Activated T-cell treated with anti-CD3 and anti-CD28 coated beads, Interleukin-2, amount 50 U/mL, for 72 hours (primary cell): ENCODE data around the gene SMYD4. TPM values are rescaled to one million over a fixed set of nuclear protein-coding genes. Genes with fewer than 3 reads are reported as not detected.

Experiments used
- ATAC-seq, 2 donors: fragments of 150-1000 bp; cut with Tn5 transposase; replicated peaks in 1 of 2; 2 replicates each; pipeline ENCODE4 v1.10.0; 2021; ENCODE audit warnings: moderate library complexity in 2 of 2, mild to moderate bottlenecking in 1 of 2
- DNase-seq, 2 donors: peaks; one replicate each; pipeline ENCODE4 v3.0.0; 2021 to 2022; ENCODE audit warnings: mixed read lengths in 1 of 2
- H3K27ac Mint-ChIP-seq: one replicate; pipeline ENCODE4 v1.8.0; 2022; ENCODE audit warnings: mild to moderate bottlenecking, moderate library complexity, mixed read lengths
- H3K27me3 Mint-ChIP-seq: one replicate; pipeline ENCODE4 v1.8.0; 2022; ENCODE audit warnings: low read depth, mixed read lengths
- H3K36me3 Mint-ChIP-seq, 2 donors: one replicate each; pipeline ENCODE4 v1.8.0; 2022; ENCODE audit warnings: mixed read lengths in 2 of 2, mild to moderate bottlenecking in 1 of 2; ENCODE audit not compliant: insufficient read depth in 2 of 2
- H3K4me1 Mint-ChIP-seq: one replicate; pipeline ENCODE4 v1.8.0; 2022; ENCODE audit warnings: low read depth, mixed read lengths
- H3K4me3 Mint-ChIP-seq, 2 donors: one replicate each; pipeline ENCODE4 v1.8.0; 2022; ENCODE audit warnings: mild to moderate bottlenecking in 2 of 2, mixed read lengths in 2 of 2, moderate library complexity in 2 of 2
- H3K9me3 Mint-ChIP-seq, 2 donors: one replicate each; pipeline ENCODE4 v1.8.0; 2022; ENCODE audit warnings: mixed read lengths in 2 of 2
- total RNA-seq, 2 donors: library from RNA; stranded (reverse); gene quantifications; one replicate each; pipeline ENCODE4 v1.2.3, GENCODE V29; 2022

Gene SMYD4
- total RNA-seq, 2 donors from 2014 or later, result 23.0 to 30.6 TPM

DNA sequence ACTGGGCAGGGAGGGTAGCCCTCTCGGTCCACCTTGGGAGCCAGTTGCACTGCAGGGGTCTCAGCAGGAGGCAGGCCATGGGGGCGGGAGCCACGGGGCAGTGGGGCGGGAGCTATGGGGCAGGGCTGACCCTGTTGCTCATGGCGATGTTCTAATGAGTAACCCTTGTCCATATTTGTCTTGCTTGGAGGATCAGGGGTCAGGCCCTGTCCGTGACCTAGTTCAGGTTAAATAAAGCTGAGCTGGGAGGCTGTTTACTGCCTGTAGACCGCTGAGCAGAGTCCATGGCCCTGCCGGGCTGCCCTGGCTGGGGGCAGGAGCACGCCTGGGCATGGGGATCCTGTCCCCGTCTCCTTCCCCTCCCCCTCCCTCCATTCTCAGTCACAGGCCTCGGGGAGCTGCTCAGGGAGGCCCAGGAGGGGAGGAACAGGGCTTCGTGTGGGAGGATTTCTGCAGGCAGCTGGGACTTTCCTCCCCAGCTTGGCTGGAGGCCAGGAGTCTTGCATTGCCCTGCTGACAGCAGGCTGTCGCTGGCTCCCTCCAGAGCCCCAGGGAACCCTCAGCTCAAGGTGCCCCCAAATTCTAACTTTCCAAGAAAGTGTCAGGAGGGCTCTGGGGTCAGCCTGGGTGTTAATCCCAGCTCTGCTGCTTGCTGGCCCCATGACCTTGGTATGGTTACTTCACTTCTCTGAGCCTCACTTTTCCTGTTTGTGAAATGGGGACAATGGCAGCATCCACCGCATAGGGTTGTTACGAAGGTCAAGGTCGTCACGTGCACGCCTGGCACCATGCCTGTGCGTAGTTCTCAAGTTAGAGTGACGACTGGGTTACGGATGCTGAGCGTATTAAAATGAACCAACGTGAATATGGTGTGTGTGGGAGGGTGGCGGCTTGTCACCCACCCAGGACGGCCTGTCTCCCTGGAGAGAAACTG lies 93.1 kb downstream of the SMYD4 start:
- H3K9me3 Mint-ChIP-seq, result no peaks in the 10 kb centered on the region
- H3K27ac Mint-ChIP-seq, result peak overlapping the region; percentile 54
- peak overlapping the region; percentile 40 for H3K4me3 Mint-ChIP-seq
- ATAC-seq, result peak; percentile 57 to 84
- H3K27me3 Mint-ChIP-seq, result no peaks in the 10 kb centered on the region
- peak; percentile 53 to 70 for DNase-seq
- no peaks in the 10 kb centered on the region for H3K36me3 Mint-ChIP-seq
- H3K4me1 Mint-ChIP-seq, result peaks cover 14% of the 10 kb centered on the region

DNA sequence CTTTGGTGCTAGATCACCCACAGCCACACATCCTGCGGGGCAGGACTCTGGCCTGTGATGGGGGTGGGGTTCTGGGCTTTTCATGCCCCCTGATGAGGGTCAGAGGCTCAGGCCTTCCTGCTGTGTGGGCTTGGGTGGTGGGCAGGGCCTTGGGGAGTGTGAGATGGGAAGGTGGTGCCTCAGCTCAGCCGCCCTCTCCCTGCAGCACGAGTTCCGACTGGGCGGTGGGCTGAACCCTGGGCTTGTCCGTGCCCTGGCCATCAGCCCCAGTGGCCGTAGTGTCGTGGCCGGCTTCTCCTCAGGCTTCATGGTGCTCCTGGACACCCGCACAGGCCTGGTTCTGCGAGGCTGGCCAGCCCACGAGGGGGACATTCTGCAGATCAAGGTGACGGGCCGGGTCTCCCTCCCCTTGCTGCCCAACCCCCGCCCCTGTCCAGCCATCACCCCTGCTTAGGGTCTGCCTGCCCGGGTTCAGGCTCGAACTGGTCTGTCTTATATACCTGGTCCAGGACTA lies 93.8 kb downstream of the SMYD4 start:
- H3K36me3 Mint-ChIP-seq, result no peaks in the 10 kb centered on the region
- H3K27me3 Mint-ChIP-seq, result no peaks in the 10 kb centered on the region
- no peak overlapping the region for H3K4me3 Mint-ChIP-seq
- no peak for ATAC-seq
- no peak for DNase-seq
- no peaks in the 10 kb centered on the region for H3K9me3 Mint-ChIP-seq
- no peak overlapping the region for H3K27ac Mint-ChIP-seq
- peaks cover 14% of the 10 kb centered on the region for H3K4me1 Mint-ChIP-seq

DNA sequence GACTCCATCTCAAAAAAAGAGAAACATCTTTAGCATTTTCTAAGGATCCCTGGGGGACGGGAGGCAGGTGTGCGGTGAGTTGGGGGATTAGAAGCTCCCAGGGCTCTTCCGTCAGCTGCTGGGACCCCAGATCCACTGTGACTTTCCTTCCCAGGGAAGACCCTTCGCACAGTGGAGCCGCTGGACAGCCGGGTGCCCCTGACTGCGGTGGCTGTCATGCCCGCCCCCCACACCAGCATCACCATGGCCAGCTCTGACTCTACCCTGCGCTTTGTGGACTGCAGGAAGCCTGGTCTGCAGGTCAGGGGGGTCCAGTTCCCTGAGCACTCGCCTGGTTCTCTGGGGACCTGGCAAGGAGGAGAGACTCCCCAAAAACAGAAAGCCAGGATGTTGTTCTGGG lies 94.3 kb downstream of the SMYD4 start:
- Mint-ChIP-seq H3K4me1 (peaks cover 14% of the 10 kb centered on the region), H3K27ac (no peak overlapping the region), H3K9me3 (no peaks in the 10 kb centered on the region), H3K4me3 (no peak overlapping the region), H3K36me3 (no peaks in the 10 kb centered on the region), H3K27me3 (no peaks in the 10 kb centered on the region)
- ATAC-seq, result no peak
- DNase-seq, result no peak

DNA sequence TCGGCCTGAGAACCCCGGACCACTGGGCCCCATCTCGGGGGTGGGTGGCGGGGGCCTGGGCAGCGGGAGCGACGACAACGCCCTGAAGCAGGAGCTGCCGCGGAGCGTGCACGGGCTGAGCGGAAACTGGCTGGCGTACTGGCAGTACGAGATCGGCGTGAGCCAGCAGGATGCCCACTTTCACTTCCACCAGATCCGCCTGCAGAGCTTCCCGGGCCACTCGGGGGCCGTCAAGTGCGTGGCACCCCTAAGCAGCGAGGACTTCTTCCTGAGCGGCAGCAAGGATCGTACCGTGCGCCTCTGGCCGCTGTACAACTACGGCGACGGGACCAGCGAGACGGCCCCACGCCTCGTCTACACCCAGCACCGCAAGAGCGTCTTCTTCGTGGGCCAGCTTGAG lies 95.9 kb downstream of the SMYD4 start:
- ATAC-seq, result no peak
- no peaks in the 10 kb centered on the region for H3K27me3 Mint-ChIP-seq
- no peak for DNase-seq
- no peaks in the 10 kb centered on the region for H3K9me3 Mint-ChIP-seq
- peaks cover 23% of the 10 kb centered on the region for H3K4me1 Mint-ChIP-seq
- H3K36me3 Mint-ChIP-seq, result no peaks in the 10 kb centered on the region
- H3K27ac Mint-ChIP-seq, result no peak overlapping the region
- no peak overlapping the region for H3K4me3 Mint-ChIP-seq

DNA sequence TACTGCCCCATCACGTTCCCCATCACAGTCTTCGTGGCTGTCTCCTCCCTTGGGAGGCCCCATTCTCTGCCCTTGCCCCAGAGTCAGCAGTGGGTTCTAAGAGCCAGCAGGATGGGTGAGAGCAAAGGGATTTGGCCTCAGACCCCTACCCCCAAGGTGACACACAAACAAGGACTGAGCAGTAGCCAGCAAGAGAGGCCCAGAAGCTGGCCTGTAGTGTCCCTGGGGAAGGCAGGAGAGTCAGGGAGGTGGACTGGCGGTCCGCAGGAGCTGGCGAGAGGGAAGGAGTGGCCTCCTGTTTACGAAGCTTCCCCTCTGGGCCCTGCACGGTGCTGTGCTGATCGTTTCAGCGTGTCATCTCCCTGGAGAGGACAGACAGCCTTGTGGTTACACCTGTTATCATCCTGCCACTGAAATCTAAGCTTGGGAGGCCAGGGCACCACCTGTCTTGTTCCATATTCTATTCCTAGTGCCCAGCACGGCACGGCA lies 96.8 kb downstream of the SMYD4 start:
- ATAC-seq (no peak), DNase-seq (no peak)
- no peak overlapping the region for H3K27ac Mint-ChIP-seq
- H3K4me1 Mint-ChIP-seq, result peaks cover 30% of the 10 kb centered on the region
- no peak overlapping the region for H3K4me3 Mint-ChIP-seq
- H3K9me3 Mint-ChIP-seq, result no peaks in the 10 kb centered on the region
- H3K36me3 Mint-ChIP-seq, result no peaks in the 10 kb centered on the region
- no peaks in the 10 kb centered on the region for H3K27me3 Mint-ChIP-seq

DNA sequence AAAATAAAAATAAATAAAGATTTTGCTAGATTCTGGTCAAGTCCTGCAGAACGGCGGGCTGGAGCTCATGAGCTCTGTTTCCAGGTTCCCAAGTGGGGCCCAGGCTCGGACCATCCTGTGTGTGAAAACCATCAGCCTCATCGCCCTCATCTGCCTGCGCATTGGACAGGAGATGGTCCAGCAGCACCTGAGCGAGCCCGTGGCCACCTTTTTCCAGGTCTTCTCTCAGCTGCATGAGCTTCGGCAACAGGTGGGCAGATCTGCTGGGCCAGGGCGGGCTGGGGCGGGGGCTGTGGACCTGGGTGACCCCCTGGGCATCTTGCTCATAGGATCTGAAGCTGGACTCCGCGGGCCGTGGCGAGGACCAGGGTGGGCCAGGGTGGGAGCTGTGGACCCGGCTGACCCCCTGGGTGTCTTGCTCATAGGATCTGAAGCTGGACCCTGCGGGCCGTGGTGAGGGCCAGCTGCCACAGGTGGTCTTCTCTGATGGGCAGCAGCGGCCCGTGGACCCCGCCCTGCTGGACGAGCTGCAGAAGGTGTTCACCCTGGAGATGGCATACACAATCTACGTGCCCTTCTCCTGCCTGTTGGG lies 97.4 kb downstream of the SMYD4 start:
- Mint-ChIP-seq H3K27me3 (no peaks in the 10 kb centered on the region), H3K9me3 (no peaks in the 10 kb centered on the region), H3K27ac (no peak overlapping the region), H3K36me3 (no peaks in the 10 kb centered on the region), H3K4me3 (no peak overlapping the region), H3K4me1 (peaks cover 27% of the 10 kb centered on the region)
- ATAC-seq, result no peak
- DNase-seq, result no peak

DNA sequence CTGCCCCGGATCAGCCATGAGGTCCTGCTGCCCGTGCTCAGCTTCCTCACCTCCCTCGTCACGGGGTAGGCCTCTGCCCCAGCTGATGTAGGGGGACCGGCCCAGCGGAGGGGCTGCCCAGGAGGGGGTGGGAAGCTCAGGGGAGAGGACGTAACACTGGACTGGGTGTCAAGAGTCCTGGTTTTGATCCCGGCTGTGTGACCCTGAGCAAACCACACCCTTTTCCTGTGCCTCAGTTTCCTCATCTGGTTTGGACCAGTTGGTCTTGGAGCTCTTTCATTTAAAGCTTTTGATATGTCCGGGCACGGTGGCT lies 98.6 kb downstream of the SMYD4 start:
- no peak for ATAC-seq
- no peaks in the 10 kb centered on the region for H3K36me3 Mint-ChIP-seq

DNA sequence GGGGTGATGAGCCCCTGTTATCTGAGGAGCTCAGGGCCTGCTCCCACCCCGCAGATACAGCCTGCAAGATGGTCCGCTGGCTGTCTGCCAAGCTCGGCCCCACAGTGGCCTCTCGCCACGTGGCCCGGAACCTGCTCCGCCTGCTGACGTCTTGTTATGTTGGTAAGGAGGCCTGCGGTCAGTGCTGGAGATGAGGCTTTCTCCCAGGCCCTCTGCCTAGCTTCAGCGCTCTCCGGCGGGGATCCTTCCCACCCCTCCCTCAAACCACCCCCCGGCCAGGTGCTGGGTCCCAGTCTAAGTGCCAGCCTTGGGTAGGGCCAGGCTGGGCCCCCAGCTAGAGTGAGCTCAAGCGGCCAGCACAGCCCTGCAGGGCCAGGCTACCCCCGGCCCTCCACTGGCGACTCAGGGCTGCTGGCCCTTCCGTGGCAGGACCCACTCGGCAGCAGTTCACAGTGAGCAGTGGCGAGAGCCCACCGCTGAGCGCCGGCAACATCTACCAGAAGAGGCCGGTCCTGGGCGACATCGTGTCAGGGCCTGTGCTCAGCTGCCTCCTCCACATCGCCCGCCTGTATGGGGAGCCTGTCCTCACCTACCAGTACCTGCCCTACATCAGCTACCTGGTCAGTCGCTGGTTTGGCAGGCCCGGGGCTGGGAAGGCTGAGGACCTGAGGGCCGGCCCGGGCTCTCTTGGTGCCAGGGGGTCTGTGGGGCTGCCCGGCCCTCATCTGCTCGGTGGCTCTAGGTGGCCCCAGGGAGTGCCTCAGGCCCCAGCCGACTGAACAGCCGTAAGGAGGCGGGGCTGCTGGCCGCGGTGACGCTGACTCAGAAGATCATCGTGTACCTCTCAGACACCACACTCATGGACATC lies 99.1 kb downstream of the SMYD4 start:
- Mint-ChIP-seq H3K27ac (no peak overlapping the region), H3K4me1 (peaks cover 19% of the 10 kb centered on the region), H3K4me3 (no peak overlapping the region), H3K9me3 (no peaks in the 10 kb centered on the region), H3K27me3 (no peaks in the 10 kb centered on the region), H3K36me3 (no peaks in the 10 kb centered on the region)
- ATAC-seq (peak in 1 of 2 donors; percentile 13), DNase-seq (no peak)

More for the DNA sequence above, 98.6 kb downstream of the SMYD4 start:
- no peaks in the 10 kb centered on the region for H3K27me3 Mint-ChIP-seq
- H3K27ac Mint-ChIP-seq, result no peak overlapping the region
- no peaks in the 10 kb centered on the region for H3K9me3 Mint-ChIP-seq
- H3K4me1 Mint-ChIP-seq, result peaks cover 16% of the 10 kb centered on the region
- no peak overlapping the region for H3K4me3 Mint-ChIP-seq
- no peak for DNase-seq

DNA sequence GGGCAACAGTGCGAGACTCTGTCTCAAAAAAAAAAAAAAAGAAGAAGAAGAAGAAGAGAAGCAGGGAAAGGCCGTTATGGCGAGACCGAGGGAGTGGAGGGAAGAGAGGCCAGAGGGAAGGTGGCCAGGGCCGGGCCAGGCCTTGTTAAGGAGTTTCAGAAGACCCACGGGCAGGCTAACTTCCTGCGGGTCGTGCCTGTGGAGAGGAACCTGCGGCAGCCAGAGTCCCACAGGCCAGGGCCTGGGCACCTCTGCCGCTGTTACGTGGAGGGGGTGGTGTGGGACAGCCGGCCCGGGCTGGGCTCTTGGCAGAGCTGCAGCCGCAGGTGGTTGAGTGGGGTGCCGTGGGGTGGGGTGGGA lies 99.8 kb downstream of the SMYD4 start:
- Mint-ChIP-seq H3K27ac (peak overlapping the region; percentile 42), H3K9me3 (no peaks in the 10 kb centered on the region), H3K36me3 (no peaks in the 10 kb centered on the region), H3K27me3 (no peaks in the 10 kb centered on the region), H3K4me1 (peaks cover 22% of the 10 kb centered on the region), H3K4me3 (no peak overlapping the region)
- ATAC-seq (no peak), DNase-seq (no peak)

Other genes with a start within 250 kb of the SMYD4 start
- gene SLC43A2, start 201.1 kb downstream of the SMYD4 start, total RNA-seq, result 1 to 10 TPM; 3.4 to 3.8 TPM
- 1 to 10 TPM; 1.9 to 2.5 TPM for gene SCARF1, start 184.2 kb downstream of the SMYD4 start, total RNA-seq
- 1 to 10 TPM; 3.4 to 4.4 TPM for gene RILP, start 180.0 kb downstream of the SMYD4 start, total RNA-seq
- 100 to 1,000 TPM; 332 to 390 TPM for gene PRPF8, start 145.0 kb downstream of the SMYD4 start, total RNA-seq
- 1 to 10 TPM in 1 of 2 donors, under 1 TPM in 1; 0.70 to 1.8 TPM for gene TLCD2, start 119.5 kb downstream of the SMYD4 start, total RNA-seq
- 10 to 100 TPM in 1 of 2 donors, 1 to 10 TPM in 1; 9.4 to 11.2 TPM for gene WDR81, start 105.2 kb downstream of the SMYD4 start, total RNA-seq
- gene SERPINF2, start 87.0 kb downstream of the SMYD4 start, total RNA-seq, result 1 to 10 TPM in 1 of 2 donors, under 1 TPM in 1; 0.89 to 1.6 TPM
- gene SERPINF1, start 67.8 kb downstream of the SMYD4 start, total RNA-seq, result 1 to 10 TPM in 1 of 2 donors, not detected in 1; 2.2 TPM
- gene RPA1, start 103 bp upstream of the SMYD4 start, total RNA-seq, result 100 to 1,000 TPM; 178 to 211 TPM
- under 1 TPM; 0.14 to 0.21 TPM for gene RTN4RL1, start 195.4 kb upstream of the SMYD4 start, total RNA-seq
- 10 to 100 TPM; 36.8 to 40.8 TPM for gene DPH1, start 200.3 kb upstream of the SMYD4 start, total RNA-seq
- gene OVCA2, start 212.1 kb upstream of the SMYD4 start, total RNA-seq, result 10 to 100 TPM; 29.0 to 33.3 TPM
- 10 to 100 TPM; 11.7 to 21.4 TPM for gene HIC1, start 225.2 kb upstream of the SMYD4 start, total RNA-seq